Duodenal mucosa (tissue), 2 donors: ENCODE data around the gene GTF2F1.

Source experiments
- H3K27ac ChIP-seq: one replicate; pipeline ENCODE4 v1.7.0; 2013; ENCODE audit warnings: low read depth, low read length
- H3K27me3 ChIP-seq, 2 donors: one replicate each; pipeline ENCODE4 v1.7.0; 2013; ENCODE audit warnings: low read length in 2 of 2, control low read depth in 1 of 2; ENCODE audit not compliant: insufficient read depth in 2 of 2, control insufficient read depth in 1 of 2
- H3K36me3 ChIP-seq, 2 donors: one replicate each; pipeline ENCODE4 v1.7.0; 2013; ENCODE audit warnings: low read length in 2 of 2, control low read depth in 1 of 2; ENCODE audit not compliant: insufficient read depth in 2 of 2, control insufficient read depth in 1 of 2
- H3K4me1 ChIP-seq, 2 donors: one replicate each; pipeline ENCODE4 v1.7.0; 2013; ENCODE audit warnings: low read length in 2 of 2, control low read depth in 1 of 2; ENCODE audit not compliant: insufficient read depth in 2 of 2, control insufficient read depth in 1 of 2
- H3K4me3 ChIP-seq, 2 donors: one replicate each; pipeline ENCODE4 v1.7.0; 2013; ENCODE audit warnings: low read length in 2 of 2, low read depth in 1 of 2
- H3K9ac ChIP-seq, 2 donors: one replicate each; pipeline ENCODE4 v1.7.0; 2013; ENCODE audit warnings: low read length in 2 of 2, low read depth in 1 of 2
- H3K9me3 ChIP-seq, 2 donors: one replicate each; pipeline ENCODE4 v1.7.0; 2013; ENCODE audit warnings: low read length in 2 of 2, control low read depth in 1 of 2; ENCODE audit not compliant: control insufficient read depth in 1 of 2

GTF2F1 gene

DNA sequence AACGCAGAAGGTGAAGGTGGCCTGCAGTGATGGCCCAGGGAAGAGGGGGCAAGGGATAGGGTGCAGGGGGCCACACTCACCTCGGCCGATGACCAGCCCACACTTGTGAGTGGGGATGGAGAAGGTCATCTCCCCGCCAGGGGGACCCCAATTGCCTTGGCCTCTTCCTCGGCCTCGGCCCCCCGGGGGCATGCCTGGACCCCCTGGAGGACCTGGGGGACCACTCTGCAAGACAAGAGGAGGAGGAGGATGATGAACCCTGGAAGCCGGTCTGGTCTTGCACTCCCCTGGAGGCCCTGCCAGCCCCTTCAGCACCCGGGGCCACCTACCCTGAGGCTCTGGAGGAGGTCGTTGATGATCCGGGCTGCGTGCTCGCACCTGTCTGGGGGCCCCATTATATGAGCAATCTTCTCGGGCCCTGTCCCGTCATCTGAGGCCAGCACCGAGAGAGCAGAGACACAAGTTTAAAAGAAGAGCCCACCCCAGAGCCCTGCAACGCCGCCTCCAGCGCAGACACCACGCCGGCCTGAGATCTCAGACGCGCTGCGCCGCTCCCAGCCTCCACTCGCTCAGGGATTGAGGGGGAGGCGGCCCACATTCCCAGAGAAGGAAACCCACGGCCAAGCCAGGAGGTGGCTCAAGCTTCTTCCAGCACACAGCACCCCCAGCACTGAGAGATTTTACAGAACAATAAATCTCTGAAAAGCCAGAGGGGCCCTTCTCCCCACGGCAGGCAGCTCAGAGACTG is 23.9 kb upstream of the GTF2F1 start:
- Histone ChIP-seq H3K9ac (no peak overlapping the region), H3K27me3 (no peaks in the 10 kb centered on the region), H3K36me3 (peaks cover 42 to 74% of the 10 kb centered on the region in 2 donors), H3K27ac (no peak overlapping the region), H3K4me1 (peaks cover 0 to 7% of the 10 kb centered on the region in 2 donors), H3K9me3 (no peaks in the 10 kb centered on the region), H3K4me3 (no peak overlapping the region)

DNA sequence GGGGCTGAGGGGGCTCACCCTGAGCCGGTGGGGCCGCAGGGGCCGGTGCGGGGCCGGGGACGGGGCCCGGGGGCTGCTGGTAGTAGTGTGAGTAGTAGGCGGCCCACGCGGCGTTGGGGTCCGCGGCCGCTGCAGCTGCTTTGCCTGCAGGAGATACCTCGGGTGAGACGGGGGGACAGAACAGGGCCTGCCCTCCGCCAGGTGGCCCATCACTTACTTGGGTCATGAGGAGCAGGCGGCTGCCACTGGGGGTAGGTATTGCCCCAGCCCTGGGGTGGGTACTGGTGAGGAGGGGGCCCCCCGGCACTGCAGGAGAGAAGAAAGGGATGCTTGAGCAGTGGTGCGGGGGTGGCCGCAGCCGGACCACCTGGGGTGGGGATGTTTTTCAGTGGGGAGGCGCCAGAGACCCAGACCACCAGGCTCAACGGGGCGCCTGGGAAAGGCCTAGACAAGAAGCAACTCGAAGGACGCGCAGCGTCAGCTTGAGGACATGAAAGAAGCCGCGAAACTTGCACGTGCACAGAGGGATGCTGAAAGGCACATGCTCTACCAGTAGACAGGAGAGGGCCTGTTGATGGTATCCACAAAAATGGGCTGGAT is 22.7 kb upstream of the GTF2F1 start:
- H3K27ac ChIP-seq: no peak overlapping the region
- peaks cover 0 to 7% of the 10 kb centered on the region in 2 donors for H3K4me1 ChIP-seq
- no peaks in the 10 kb centered on the region for H3K9me3 ChIP-seq
- no peaks in the 10 kb centered on the region for H3K27me3 ChIP-seq
- no peak overlapping the region for H3K9ac ChIP-seq
- peaks cover 42 to 62% of the 10 kb centered on the region in 2 donors for H3K36me3 ChIP-seq
- H3K4me3 ChIP-seq: no peak overlapping the region

DNA sequence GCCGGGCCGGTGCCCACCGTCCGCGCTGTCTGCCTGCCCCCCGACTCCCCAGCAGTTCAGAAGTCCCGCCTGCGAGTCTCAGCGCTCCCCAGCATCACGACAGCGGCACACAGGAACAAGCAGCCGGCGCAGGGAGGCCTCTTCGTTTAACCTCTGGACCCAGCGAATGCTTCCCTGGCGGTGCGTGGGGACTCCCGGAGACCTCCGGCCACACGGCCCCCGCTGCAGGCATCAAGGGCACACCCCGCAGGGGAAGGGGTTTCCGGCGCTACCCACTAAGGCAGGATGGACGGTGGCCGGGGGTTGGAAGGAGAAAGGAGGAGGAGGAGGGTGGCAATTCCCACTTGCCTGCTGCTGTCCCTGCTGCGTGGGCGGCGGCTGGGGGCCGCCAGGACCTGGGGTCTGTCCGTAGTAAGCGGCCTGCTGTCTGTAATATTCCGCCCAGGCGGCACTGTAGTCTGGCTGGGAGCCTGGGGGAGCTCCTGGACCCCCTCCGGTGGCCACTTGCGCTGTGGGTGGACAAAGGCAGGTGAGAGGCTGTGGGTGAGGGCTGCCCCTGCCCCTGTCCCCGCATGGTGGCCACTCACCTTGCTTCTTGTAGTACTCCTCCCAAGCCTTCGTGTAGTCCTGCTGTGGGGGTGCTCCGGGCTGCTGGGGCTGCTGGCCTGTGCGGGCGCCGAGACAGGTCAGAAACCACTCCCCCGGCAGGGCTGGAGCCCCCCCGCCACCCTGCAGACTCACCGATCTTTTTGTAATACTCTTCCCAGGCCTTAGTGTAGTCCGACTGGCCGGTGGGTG is 22.0 kb upstream of the GTF2F1 start:
- no peaks in the 10 kb centered on the region for H3K27me3 ChIP-seq
- peaks cover 0 to 7% of the 10 kb centered on the region in 2 donors for H3K4me1 ChIP-seq
- no peak overlapping the region for H3K4me3 ChIP-seq
- H3K36me3 ChIP-seq: peaks cover 42 to 55% of the 10 kb centered on the region in 2 donors
- H3K9ac ChIP-seq: no peak overlapping the region
- H3K27ac ChIP-seq: no peak overlapping the region
- no peaks in the 10 kb centered on the region for H3K9me3 ChIP-seq

DNA sequence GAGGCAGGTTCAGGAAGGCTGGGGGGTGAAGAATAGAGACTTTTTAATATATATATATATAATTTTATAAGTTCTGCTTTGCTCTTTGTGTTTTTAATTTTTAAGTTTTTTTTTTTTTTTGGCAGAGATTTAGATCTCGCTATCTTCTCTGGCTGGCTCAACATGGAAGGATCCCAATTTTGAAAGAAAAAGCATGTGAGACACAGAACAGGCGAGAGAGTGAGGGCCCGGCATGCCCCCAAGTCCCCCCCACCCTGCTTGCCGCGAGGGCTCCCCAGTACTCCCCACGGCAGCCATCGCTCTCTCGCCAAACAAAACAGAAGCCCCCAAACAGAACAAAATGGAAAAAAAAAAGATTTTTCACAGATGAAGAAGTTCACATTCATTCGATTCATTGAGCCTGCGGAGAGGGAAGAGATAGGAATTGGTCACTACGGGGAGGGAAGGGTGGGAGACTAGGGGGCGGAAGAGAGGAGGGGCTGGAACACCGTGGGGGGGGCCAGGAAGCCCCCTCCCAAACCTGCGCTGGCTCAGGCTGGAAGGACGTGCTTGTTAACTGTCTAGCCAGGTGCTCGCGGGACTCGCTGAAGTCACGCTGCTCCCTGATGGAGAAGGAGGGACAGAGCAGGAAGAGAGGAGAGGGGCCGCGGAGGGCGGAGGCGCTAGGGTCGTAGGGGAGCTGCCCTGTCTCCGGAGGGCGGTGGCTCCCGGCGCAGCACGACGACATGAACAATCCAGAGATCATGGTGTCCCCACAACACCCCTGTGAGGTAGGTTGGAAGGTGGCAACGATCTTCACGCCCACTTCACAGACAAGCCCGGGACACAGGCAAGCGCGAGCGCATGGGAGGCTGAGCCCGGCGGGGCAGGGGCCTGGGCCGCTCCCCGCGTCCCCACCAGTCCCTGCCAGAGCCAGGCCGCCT is 21.0 kb upstream of the GTF2F1 start:
- no peaks in the 10 kb centered on the region for H3K27me3 ChIP-seq
- H3K4me1 ChIP-seq: peaks cover 0 to 7% of the 10 kb centered on the region in 2 donors
- no peak overlapping the region for H3K27ac ChIP-seq
- no peak overlapping the region for H3K9ac ChIP-seq
- H3K4me3 ChIP-seq: no peak overlapping the region
- H3K36me3 ChIP-seq: peaks cover 34 to 45% of the 10 kb centered on the region in 2 donors
- H3K9me3 ChIP-seq: no peaks in the 10 kb centered on the region

DNA sequence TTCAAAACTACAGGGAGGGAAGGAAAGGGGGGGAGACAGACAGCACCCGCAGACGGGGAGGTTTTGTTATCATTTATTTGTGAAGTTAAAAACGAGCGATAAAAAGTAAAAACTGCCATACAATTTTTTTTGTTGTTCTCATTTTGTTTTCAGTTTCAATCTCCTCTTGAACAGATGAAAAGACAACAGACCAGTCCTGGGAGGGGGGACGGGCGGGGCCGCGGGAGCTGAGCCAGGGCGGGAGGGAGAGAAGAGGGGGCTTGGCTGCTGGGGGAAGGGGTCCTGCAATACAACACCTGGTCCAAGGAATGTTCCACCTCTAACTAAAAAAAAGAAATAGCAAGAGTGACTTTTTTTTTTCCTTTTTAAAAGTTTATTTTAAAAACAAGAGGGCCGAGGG is 20.3 kb upstream of the GTF2F1 start:
- Histone ChIP-seq H3K9ac (no peak overlapping the region), H3K27ac (no peak overlapping the region), H3K27me3 (no peaks in the 10 kb centered on the region), H3K4me3 (no peak overlapping the region), H3K4me1 (peaks cover 0 to 7% of the 10 kb centered on the region in 2 donors), H3K9me3 (no peaks in the 10 kb centered on the region), H3K36me3 (peaks cover 28 to 38% of the 10 kb centered on the region in 2 donors)

DNA sequence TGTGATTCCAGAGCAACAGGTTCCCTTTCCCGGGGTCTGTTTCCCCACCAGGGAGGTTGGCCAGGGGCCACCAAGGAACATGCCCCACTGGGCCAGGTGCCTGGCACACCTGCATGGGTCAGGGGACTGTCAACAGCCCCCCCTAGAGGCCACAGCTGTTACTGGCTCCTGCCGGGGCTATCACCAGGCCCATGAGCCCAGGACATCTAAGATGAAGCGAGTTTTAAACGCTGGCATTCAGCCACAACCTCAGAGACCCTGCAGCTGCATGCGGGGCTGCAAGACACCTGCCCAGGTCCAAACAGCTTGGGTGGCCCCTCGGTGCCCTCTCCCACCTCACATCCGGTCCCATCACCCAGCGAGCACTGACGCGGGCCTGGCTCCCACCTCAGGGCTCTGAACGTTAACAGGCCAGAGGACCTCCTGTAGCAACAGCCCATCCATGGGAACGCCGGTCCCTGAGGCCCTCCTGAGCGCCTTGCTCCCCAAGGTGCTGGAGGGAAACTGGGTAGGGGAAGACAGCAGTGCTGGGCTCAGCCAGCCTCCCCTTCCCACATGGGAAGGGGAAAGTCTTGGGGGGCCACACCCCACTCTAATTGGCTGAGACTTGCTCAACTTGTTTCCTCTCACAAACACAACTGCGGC is 19.6 kb upstream of the GTF2F1 start:
- Histone ChIP-seq H3K36me3 (peaks cover 22 to 31% of the 10 kb centered on the region in 2 donors), H3K9me3 (no peaks in the 10 kb centered on the region), H3K4me3 (no peak overlapping the region), H3K4me1 (peaks cover 0 to 7% of the 10 kb centered on the region in 2 donors), H3K27ac (no peak overlapping the region), H3K27me3 (no peaks in the 10 kb centered on the region), H3K9ac (no peak overlapping the region)

DNA sequence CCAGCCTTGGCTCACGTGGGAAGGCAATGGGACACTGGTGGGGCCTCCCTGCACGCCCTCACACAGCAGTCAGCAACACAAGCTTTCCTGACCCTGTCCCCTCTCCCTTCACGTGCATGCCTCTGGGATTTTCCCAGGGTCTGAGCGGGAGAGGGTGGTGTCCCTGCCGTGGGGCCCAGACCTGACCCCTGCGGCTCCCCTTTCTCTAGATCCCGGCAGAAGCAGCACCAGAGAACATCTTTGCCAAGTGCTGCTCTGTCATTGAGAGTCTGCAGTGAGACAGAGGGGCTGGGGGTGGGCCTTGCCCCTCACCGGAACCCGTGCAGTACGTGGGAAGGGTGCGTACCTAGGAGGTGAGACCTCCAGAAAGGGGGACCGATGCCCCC is 19.1 kb upstream of the GTF2F1 start:
- H3K27ac ChIP-seq: no peak overlapping the region
- H3K9ac ChIP-seq: no peak overlapping the region
- no peaks in the 10 kb centered on the region for H3K9me3 ChIP-seq
- peaks cover 17 to 26% of the 10 kb centered on the region in 2 donors for H3K36me3 ChIP-seq
- no peaks in the 10 kb centered on the region for H3K27me3 ChIP-seq
- H3K4me3 ChIP-seq: no peak overlapping the region
- peaks cover 0 to 7% of the 10 kb centered on the region in 2 donors for H3K4me1 ChIP-seq

DNA sequence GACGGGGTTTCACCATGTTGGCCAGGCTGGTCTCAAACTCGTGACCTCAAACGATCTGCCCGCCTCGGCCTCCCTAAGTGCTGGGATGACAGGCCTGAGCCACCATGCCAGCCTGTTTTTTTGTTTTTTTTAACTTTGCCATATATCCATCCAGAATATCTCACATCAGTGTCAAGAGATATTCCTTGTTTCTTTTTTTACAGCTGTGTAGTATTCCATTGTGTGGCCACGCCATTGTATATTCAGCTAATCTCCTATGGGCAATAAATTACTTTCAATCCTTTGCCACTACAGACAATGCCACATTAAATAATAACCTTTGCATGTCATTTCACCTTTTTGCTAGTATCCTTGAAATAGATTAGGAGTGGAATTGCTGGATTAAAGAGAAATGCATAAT is 16.4 kb upstream of the GTF2F1 start:
- Histone ChIP-seq H3K9me3 (no peaks in the 10 kb centered on the region), H3K9ac (no peak overlapping the region), H3K36me3 (peaks cover 0 to 4% of the 10 kb centered on the region in 2 donors), H3K27ac (no peak overlapping the region), H3K4me3 (no peak overlapping the region), H3K4me1 (peaks cover 0 to 7% of the 10 kb centered on the region in 2 donors), H3K27me3 (no peaks in the 10 kb centered on the region)

DNA sequence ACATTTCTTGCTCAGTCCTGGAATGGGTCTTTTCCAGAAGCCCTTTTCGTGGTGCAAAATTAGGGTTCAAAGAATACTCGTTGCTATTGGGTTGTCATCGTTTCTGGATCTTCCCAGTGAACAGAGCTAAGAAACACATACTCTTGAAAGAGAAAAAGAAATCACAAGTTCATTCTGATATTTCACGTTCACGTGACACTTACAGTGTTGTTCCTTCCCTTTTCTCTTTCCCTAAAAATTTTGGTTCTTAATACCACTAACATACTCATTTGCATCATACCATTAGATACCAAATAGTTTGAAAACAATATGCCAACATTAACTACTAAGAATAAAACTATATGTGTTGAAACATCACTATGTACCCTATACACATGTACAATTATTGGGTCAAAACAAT is 13.4 kb upstream of the GTF2F1 start:
- peaks cover 0 to 4% of the 10 kb centered on the region in 2 donors for H3K4me1 ChIP-seq
- H3K36me3 ChIP-seq: no peaks in the 10 kb centered on the region
- no peak overlapping the region for H3K27ac ChIP-seq
- no peak overlapping the region for H3K4me3 ChIP-seq
- H3K27me3 ChIP-seq: no peaks in the 10 kb centered on the region
- H3K9ac ChIP-seq: no peak overlapping the region
- H3K9me3 ChIP-seq: no peaks in the 10 kb centered on the region
